Activated naive CD4-positive, alpha-beta T cell treated with anti-CD3 and anti-CD28 coated beads, Interleukin-2, amount 50 U/mL, for 24 hours (primary cell): ENCODE data around the gene CATSPER3.

Source experiments
- H3K27ac Mint-ChIP-seq: one replicate; pipeline ENCODE4 v1.8.0; 2021; ENCODE audit warnings: mild to moderate bottlenecking, mixed read lengths
- H3K27me3 Mint-ChIP-seq: one replicate; pipeline ENCODE4 v1.8.0; 2021; ENCODE audit warnings: mixed read lengths
- H3K36me3 Mint-ChIP-seq: one replicate; pipeline ENCODE4 v1.8.0; 2021; ENCODE audit warnings: mixed read lengths
- H3K4me1 Mint-ChIP-seq: one replicate; pipeline ENCODE4 v1.8.0; 2021; ENCODE audit warnings: mixed read lengths
- H3K4me3 Mint-ChIP-seq: one replicate; pipeline ENCODE4 v1.8.0; 2021; ENCODE audit warnings: mild to moderate bottlenecking, mixed read lengths
- H3K9me3 Mint-ChIP-seq: one replicate; pipeline ENCODE4 v1.8.0; 2021; ENCODE audit warnings: mixed read lengths

CATSPER3 gene

GRCh38 chr5:135037519-135038204 lies 70.0 kb downstream of the CATSPER3 start:
- Mint-ChIP-seq H3K4me3 (no peak overlapping the region), H3K4me1 (peaks cover 25% of the 10 kb centered on the region), H3K27me3 (peaks cover 47% of the 10 kb centered on the region), H3K27ac (no peak overlapping the region), H3K36me3 (no peaks in the 10 kb centered on the region), H3K9me3 (no peaks in the 10 kb centered on the region)

GRCh38 chr5:135038205-135038812 lies 70.6 kb downstream of the CATSPER3 start:
- Mint-ChIP-seq H3K27me3 (peaks cover 48% of the 10 kb centered on the region), H3K4me1 (peaks cover 21% of the 10 kb centered on the region), H3K36me3 (no peaks in the 10 kb centered on the region), H3K9me3 (no peaks in the 10 kb centered on the region), H3K4me3 (peak overlapping the region; percentile 11), H3K27ac (no peak overlapping the region)

GRCh38 chr5:135038813-135039270 lies 71.1 kb downstream of the CATSPER3 start:
- Mint-ChIP-seq H3K36me3 (no peaks in the 10 kb centered on the region), H3K27me3 (peaks cover 53% of the 10 kb centered on the region), H3K27ac (no peak overlapping the region), H3K4me1 (peaks cover 19% of the 10 kb centered on the region), H3K4me3 (no peak overlapping the region), H3K9me3 (no peaks in the 10 kb centered on the region)

GRCh38 chr5:135039271-135040033 lies 71.7 kb downstream of the CATSPER3 start:
- Mint-ChIP-seq H3K36me3 (no peaks in the 10 kb centered on the region), H3K27me3 (peaks cover 56% of the 10 kb centered on the region), H3K4me1 (peaks cover 17% of the 10 kb centered on the region), H3K4me3 (no peak overlapping the region), H3K9me3 (no peaks in the 10 kb centered on the region), H3K27ac (no peak overlapping the region)

- H3K4me3 Mint-ChIP-seq = no peak overlapping the region
- H3K4me1 Mint-ChIP-seq = peaks cover 14% of the 10 kb centered on the region
- peaks cover 56% of the 10 kb centered on the region for H3K27me3 Mint-ChIP-seq
- H3K36me3 Mint-ChIP-seq = no peaks in the 10 kb centered on the region
- no peaks in the 10 kb centered on the region for H3K9me3 Mint-ChIP-seq
- no peak overlapping the region for H3K27ac Mint-ChIP-seq
These were observed 72.3 kb downstream of the CATSPER3 start for GRCh38 chr5:135040034-135040332.

- Mint-ChIP-seq H3K36me3 (no peaks in the 10 kb centered on the region), H3K27me3 (peaks cover 53% of the 10 kb centered on the region), H3K4me3 (peak overlapping the region; percentile 19), H3K9me3 (no peaks in the 10 kb centered on the region), H3K27ac (no peak overlapping the region), H3K4me1 (peaks cover 13% of the 10 kb centered on the region)
These were observed 72.8 kb downstream of the CATSPER3 start for GRCh38 chr5:135040333-135041144.

- H3K27ac Mint-ChIP-seq = no peak overlapping the region
- H3K9me3 Mint-ChIP-seq = no peaks in the 10 kb centered on the region
- H3K36me3 Mint-ChIP-seq = no peaks in the 10 kb centered on the region
- H3K27me3 Mint-ChIP-seq = peaks cover 50% of the 10 kb centered on the region
- H3K4me3 Mint-ChIP-seq = no peak overlapping the region
- peaks cover 13% of the 10 kb centered on the region for H3K4me1 Mint-ChIP-seq
These were observed 73.5 kb downstream of the CATSPER3 start for GRCh38 chr5:135041145-135041587.

GRCh38 chr5:135041726-135042125 lies 74.0 kb downstream of the CATSPER3 start:
- Mint-ChIP-seq H3K27ac (no peak overlapping the region), H3K4me3 (no peak overlapping the region)

GRCh38 chr5:135042595-135042994 lies 74.9 kb downstream of the CATSPER3 start:
- peaks cover 13% of the 10 kb centered on the region for H3K4me1 Mint-ChIP-seq
- H3K27me3 Mint-ChIP-seq = peaks cover 49% of the 10 kb centered on the region
- no peaks in the 10 kb centered on the region for H3K9me3 Mint-ChIP-seq
- no peak overlapping the region for H3K4me3 Mint-ChIP-seq
- H3K36me3 Mint-ChIP-seq = no peaks in the 10 kb centered on the region
- H3K27ac Mint-ChIP-seq = no peak overlapping the region

More at GRCh38 chr5:135041726-135042125, 74.0 kb downstream of the CATSPER3 start:
- Mint-ChIP-seq H3K36me3 (no peaks in the 10 kb centered on the region), H3K4me1 (peaks cover 13% of the 10 kb centered on the region), H3K9me3 (no peaks in the 10 kb centered on the region), H3K27me3 (peaks cover 49% of the 10 kb centered on the region)

- Mint-ChIP-seq H3K4me1 (peaks cover under 1% of the 10 kb centered on the region), H3K36me3 (no peaks in the 10 kb centered on the region), H3K27me3 (peaks cover 44% of the 10 kb centered on the region), H3K4me3 (no peak overlapping the region), H3K9me3 (no peaks in the 10 kb centered on the region), H3K27ac (no peak overlapping the region)
These were observed 77.8 kb downstream of the CATSPER3 start for GRCh38 chr5:135045488-135045887.

- H3K27me3 Mint-ChIP-seq = peaks cover 44% of the 10 kb centered on the region
These were observed 79.1 kb downstream of the CATSPER3 start for GRCh38 chr5:135046661-135047346.

GRCh38 chr5:135047347-135047695 lies 79.6 kb downstream of the CATSPER3 start:
- Mint-ChIP-seq H3K9me3 (no peaks in the 10 kb centered on the region), H3K4me1 (no peaks in the 10 kb centered on the region)

More at GRCh38 chr5:135046661-135047346, 79.1 kb downstream of the CATSPER3 start:
- Mint-ChIP-seq H3K4me3 (no peak overlapping the region), H3K9me3 (no peaks in the 10 kb centered on the region), H3K36me3 (no peaks in the 10 kb centered on the region), H3K27ac (no peak overlapping the region), H3K4me1 (no peaks in the 10 kb centered on the region)

GRCh38 chr5:135048286-135048685 lies 80.6 kb downstream of the CATSPER3 start:
- Mint-ChIP-seq H3K27ac (no peak overlapping the region), H3K4me3 (no peak overlapping the region), H3K9me3 (no peaks in the 10 kb centered on the region), H3K36me3 (no peaks in the 10 kb centered on the region), H3K27me3 (peaks cover 47% of the 10 kb centered on the region), H3K4me1 (no peaks in the 10 kb centered on the region)

More at GRCh38 chr5:135047347-135047695, 79.6 kb downstream of the CATSPER3 start:
- H3K4me3 Mint-ChIP-seq = no peak overlapping the region
- H3K36me3 Mint-ChIP-seq = no peaks in the 10 kb centered on the region
- H3K27ac Mint-ChIP-seq = no peak overlapping the region
- peaks cover 47% of the 10 kb centered on the region for H3K27me3 Mint-ChIP-seq

- Mint-ChIP-seq H3K36me3 (no peaks in the 10 kb centered on the region), H3K9me3 (no peaks in the 10 kb centered on the region), H3K27ac (no peak overlapping the region), H3K27me3 (peaks cover 44% of the 10 kb centered on the region), H3K4me3 (no peak overlapping the region), H3K4me1 (no peaks in the 10 kb centered on the region)
These were observed 81.2 kb downstream of the CATSPER3 start for GRCh38 chr5:135048930-135049329.

- H3K36me3 Mint-ChIP-seq = no peaks in the 10 kb centered on the region
- no peak overlapping the region for H3K27ac Mint-ChIP-seq
- H3K27me3 Mint-ChIP-seq = peaks cover 37% of the 10 kb centered on the region
- no peaks in the 10 kb centered on the region for H3K4me1 Mint-ChIP-seq
- H3K4me3 Mint-ChIP-seq = no peak overlapping the region
- H3K9me3 Mint-ChIP-seq = no peaks in the 10 kb centered on the region
These were observed 82.6 kb downstream of the CATSPER3 start for GRCh38 chr5:135050244-135050767.
